ENCODE results near the gene CCNT1.

GRCh38 chr12:48686615-48687334 is 29.7 kb downstream of the CCNT1 start:
- TF ChIP-seq CTCF (conservative IDR thresholded peaks at IDR 0.05) (no peak), EZH2 (IDR thresholded peaks at IDR 0.05; ENCODE audit: low read depth) (no peak)
